Measurements from ENCODE around the gene RFX7.

Gene RFX7

DNA sequence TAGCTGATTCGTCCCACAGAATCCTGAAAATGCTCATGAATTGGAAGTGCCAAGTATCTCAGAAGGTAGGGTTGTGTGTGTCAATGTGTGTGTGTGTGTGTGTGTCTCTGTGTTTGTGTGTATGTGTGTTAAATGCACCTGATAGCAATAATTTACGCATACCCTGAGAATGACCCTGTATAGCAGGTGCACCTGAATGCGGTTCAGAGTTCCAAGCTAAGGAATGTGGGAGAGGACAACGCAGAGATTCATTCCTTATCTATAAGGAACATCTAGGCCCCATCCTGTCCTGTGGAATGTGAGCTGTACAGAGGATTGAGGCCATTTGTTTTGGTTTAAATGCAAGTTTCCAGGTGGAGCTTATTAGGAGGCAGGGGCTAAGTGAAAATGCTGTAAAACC lies 201.2 kb downstream of the RFX7 start:
- DNase-seq, result no peak

DNA sequence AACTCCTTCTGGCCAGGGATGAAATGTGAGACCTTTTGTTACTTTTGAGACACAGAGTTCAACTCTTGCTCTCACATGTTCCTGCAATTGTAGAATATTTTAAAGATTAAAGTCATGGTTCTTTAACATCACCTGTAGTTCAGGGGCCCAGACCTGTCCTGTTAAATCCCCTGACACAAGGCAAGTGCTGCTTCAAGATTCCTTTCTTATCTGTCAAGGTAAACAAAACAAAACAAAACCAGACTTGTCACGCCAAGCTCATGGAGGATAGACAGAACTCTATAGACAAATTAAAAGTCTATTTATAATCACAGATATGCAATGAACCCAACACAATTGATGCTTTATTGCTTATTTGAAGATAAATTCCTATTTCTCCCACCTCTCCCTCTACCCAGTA lies 201.6 kb downstream of the RFX7 start:
- no peak for DNase-seq

DNA sequence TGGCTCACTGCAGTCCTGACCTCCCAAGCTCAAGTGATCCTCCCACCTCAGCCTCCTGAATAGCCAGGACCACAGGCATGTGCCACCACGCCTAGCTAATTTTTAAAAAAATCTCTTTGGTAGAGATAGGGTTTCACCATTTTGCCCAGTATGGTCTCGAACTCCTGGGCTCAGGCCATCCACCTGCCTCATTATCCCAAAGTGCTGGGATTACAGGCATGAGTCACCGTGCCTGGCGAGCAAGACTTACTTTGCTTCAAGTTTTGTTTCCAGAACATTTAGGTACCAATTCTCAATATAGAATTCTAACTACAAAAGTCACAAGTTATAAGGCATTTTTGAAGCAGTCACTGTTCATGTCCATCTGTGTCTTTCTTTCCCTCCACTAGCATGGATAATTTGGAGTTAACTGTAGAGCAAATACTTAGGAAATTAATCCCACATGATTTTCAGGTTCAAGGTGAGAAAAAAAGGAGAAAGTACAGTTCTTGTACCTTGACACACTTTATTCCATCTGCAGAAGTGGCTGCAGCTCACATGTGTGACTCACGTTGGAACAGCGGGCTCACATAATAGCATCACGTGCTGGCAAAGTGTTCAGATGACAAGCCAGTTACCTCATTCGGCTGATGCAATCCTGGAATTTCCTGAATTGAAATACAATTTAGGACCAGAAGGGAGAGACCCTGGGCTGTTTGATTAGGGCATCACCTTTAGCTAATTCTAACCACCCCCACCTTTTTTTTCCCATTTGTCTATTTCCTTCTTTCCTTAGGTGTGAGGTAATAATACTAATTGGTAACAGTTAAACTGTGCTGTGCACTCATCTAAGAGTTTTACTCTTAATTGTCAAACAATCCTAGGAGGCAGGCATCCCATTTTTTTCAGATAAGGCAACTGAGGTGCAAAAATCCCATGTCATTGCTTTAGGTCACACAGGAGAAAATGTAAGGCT lies 203.3 kb downstream of the RFX7 start:
- peak; percentile 94 for DNase-seq

DNA sequence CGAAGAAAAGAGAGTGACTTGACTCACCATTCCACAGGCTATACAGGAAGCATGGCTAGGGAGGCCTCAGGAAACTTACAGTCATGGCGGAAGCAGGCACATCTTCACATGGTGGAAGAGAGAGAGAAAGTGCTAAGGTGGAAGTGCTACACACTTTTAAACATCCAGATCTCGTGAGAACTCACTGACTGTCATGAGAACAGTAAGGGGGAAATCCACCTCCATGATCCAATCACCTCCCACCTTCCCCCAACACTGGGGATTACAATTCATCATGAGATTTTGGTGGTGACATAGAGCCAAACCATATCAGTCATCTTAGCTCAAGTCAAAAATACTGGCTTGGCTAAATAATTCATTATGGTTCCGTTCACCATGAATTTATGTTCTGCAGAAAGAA lies 205.0 kb downstream of the RFX7 start:
- no peak for DNase-seq

DNA sequence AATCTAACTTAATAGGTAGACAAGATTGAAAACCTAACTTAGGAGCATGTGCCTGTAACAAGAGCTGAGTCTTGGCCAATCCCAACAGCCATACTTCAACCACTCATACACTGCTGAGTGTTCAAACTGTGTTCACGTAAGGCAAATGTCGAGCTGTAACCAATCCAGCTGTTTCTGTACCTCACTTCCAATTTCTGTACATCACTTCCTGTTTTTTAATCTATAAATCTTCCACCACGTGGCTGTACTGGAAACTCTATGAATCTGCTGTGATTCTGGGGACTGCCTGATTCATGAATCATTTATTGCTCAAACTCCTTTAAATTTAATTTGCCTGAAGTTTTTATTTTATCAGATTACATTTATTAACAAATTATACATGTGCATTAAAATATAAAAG lies 205.7 kb downstream of the RFX7 start:
- DNase-seq, result no peak
